ENCODE data around the gene MUS81.
"Not testable (repeated sequence)": the region's sequence is repeated elsewhere in the genome, so short reads cannot be mapped to it uniquely, and the experiment has no call there.

MUS81 gene

GRCh38 chr11:65873318-65874156 lies 13.3 kb downstream of the MUS81 start:
- DNase-seq = peak; percentile 79 to 85

DNA sequence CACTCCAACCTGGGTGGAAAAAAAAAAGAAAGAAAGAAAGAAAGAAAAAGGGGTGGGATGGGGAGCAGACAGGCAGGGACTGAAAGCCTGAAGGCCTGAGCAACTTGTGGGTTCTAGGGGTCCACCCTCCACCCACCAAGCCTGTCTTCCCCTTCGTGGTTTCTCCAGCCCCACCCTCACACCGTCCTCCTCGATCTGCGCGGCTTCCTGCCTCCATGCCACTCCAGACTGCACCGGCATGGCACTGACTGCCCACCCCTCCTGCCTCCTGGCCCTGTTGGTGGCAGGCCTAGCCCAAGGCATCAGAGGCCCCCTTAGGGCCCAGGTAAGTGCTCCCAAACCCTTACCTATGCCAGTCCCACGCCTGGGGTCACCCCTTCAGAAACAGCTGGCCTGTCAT lies 19.4 kb downstream of the MUS81 start, which contains the start of gene CTSW:
Gene CTSW (plus strand): TSS at position 221 of the 400 bp plus-strand sequence. CDS start 18 bp downstream, at position 239.
- no peak for DNase-seq

GRCh38 chr11:65880027-65880426 lies 19.8 kb downstream of the MUS81 start:
- DNase-seq = no peak

GRCh38 chr11:65880844-65881421 lies 20.7 kb downstream of the MUS81 start:
- DNase-seq = no peak

GRCh38 chr11:65882120-65883057 lies 22.2 kb downstream of the MUS81 start:
- DNase-seq = no peak

- no peak for DNase-seq
Observed at GRCh38 chr11:65883058-65883761, 23.0 kb downstream of the MUS81 start.

DNA sequence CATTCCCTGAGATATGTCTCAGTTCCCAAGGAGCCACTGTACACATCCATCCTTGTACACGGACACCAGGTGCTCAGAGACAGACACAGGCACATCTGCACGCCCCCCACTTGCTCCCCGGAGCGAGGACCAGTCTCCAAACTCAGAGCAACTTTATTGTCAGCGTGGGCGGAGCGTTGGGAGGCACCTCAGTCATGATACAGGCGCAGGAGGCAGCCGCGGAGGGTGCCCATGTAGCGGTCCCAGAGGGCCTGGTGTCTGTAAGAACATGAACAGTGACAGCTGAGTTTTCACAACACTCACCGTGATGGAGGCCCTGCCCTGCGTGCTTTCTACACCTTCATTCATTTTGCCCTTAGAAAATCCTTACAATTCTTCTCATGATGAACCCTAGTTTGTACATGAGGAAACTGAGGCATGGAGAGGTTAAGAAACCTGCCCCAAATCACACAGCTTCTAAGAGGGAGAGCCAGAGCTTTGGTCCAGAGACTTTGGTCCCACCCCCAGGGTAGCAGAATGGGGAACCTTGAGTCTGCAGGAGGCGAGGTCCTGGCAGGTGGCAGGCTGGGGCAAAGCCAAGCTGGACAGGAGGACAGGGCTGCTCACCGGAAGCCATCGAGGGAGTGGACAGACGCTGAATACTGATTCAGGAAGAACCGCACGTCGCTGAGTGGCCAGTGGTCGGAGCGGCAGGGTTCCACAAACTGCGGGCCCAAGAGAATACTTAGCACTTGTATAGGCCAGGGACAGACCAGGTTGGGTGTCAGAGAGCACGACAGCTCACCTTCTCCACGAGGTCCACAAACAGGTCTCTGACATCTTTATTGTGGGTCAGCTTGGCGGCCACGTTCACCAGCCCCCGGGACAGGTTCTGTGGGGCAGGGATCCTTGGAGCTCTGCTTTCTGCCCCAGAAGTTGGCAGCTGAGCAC lies 23.8 kb downstream of the MUS81 start:
- DNase-seq = no peak

GRCh38 chr11:65884716-65885092 lies 24.5 kb downstream of the MUS81 start:
- peak in 1 of 2 experiments; percentile 65 for DNase-seq

DNA sequence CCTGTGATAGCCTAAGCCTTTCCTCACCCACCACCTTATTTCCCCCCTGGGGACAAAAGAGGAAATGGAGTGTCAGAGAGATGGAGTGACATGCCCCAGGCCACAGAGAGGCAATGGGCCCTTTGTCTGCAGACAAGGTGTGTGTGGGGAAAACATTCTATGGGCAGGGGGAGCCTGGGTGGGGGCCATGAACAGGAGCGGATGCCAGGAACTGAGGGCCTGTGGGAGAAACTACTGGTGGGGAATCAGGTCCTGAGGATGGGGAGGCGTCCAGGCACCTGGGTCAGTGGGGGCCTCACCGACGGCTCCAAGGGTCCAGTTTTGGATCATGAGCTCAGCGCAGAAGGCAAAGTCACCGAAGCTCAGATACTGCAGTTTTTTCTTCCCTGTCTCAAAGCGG lies 25.0 kb downstream of the MUS81 start:
- DNase-seq = no peak

DNA sequence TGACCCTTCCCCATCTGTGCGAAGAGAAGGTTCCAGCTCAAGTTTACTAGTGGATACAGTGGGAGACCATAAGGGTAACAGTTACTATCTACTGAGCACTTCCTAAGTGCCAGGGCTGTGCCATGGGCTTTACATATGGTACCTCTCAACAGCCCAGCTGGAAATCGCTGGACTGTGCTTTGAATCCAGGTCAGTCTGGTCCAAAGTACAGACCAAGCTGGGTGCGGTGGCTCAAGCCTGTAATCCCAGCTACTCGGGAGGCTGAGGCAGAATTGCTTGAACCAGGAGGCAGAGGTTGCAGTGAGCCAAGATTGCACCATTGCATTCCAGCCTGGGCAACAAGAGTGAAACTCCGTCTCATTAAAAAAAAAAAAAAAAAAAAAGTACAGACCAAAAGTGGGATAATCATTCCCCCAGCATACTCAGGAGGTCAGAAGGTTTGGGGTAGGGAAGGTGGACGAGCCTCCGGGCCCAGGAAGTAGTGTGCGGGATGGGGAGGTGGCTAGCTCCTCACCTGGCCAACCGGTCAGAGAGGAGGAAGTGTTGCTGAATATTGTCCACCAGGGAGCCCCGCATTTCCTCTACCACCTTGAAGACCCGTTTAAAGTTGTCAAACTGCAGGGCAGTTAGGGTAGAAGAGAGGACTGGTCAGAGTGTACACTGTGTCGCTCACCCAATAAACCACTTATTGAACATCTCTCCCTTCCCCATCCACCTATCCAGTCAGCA lies 25.7 kb downstream of the MUS81 start:
- no peak for DNase-seq

- no peak for DNase-seq
Observed at GRCh38 chr11:65886826-65887722, 26.8 kb downstream of the MUS81 start.

GRCh38 chr11:65887723-65888162 lies 27.5 kb downstream of the MUS81 start:
- no peak for DNase-seq

DNA sequence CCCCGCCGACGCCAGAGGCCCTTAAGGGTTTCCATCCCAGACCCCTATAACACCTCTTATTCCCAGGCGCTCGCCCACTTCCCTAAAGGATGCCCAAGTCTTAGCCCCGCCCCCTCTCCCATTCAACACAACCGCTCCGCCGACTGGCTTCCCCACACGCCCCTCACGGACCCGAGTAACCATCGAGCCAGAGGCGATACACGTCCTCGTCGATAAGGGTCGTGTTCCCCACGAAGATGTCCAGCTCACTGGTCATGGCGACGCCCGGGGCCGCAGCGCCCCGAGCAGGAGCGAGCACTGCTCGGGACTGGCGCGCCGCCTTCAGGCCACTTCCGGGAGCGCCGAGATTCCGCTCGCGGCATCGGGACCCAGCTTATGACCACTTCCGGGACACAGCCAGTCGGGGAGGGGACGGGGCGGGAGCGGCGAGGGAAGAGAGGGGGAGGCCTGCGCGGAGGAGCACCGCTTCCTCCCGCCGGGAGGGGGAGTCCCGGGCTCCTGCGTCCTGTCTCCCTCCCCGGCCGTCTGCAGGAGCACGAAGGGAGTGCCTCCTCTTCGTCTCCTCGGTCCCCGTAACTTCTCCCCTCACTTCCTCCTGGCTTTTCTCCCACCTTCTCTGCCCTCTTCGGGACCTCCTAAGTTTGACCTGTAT lies 28.1 kb downstream of the MUS81 start, which contains the start of gene FIBP:
Gene FIBP (minus strand): TSS at position 309 of the 652 bp plus-strand sequence. CDS start 53 bp downstream, at position 256.
- DNase-seq = peak; percentile 89 to 95

GRCh38 chr11:65890324-65891218 lies 30.3 kb downstream of the MUS81 start, which contains the start of gene CCDC85B:
CCDC85B (plus strand) TSS chr11:65890673; CDS start chr11:65890784, 111 bp downstream.
- DNase-seq = peak; percentile 82 to 89

GRCh38 chr11:65891219-65892136 lies 31.2 kb downstream of the MUS81 start:
- DNase-seq = peak; percentile 73 to 80

DNA sequence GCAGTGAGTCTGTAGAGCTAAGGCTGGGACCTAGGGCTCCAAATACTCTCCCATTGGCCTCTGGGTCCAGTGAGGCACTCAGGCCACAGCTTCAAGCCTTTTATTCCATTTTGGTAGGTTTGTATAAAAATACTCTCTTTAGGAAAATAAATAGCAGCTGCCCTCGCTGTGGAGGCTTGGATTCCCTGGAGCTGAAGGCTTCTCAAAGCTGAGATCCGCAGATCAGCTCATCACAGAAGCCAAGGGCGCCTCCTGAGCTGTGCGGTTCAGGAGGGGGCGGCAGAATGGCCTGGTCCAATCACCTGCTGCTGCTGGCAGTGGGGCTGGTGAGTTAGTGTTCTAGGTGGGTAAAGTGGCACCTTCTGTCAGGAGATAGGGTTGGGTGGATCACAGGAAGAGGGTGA lies 31.9 kb downstream of the MUS81 start:
- not testable (repeated sequence) for DNase-seq
